ENCODE results near the gene KISS1R.

The KISS1R gene

GRCh38 chr19:934865-935479 lies 17.8 kb downstream of the KISS1R start:
- DNase-seq (ENCODE audit: low read depth in 1 of 2, low spot score in 1 of 2), result no peak

GRCh38 chr19:936175-936546 lies 19.0 kb downstream of the KISS1R start:
- DNase-seq (ENCODE audit: low read depth in 1 of 2, low spot score in 1 of 2), result no peak

GRCh38 chr19:937259-937694 lies 20.1 kb downstream of the KISS1R start:
- DNase-seq (ENCODE audit: low read depth in 1 of 2, low spot score in 1 of 2), result no peak

- no peak for DNase-seq (ENCODE audit: low read depth in 1 of 2, low spot score in 1 of 2)
Measured at GRCh38 chr19:938233-938923, 21.2 kb downstream of the KISS1R start.

GRCh38 chr19:939439-939838 lies 22.3 kb downstream of the KISS1R start:
- DNase-seq (ENCODE audit: low read depth in 1 of 2, low spot score in 1 of 2), result no peak

- no peak for DNase-seq (ENCODE audit: low read depth in 1 of 2, low spot score in 1 of 2)
Measured at GRCh38 chr19:939922-940321, 22.8 kb downstream of the KISS1R start.

GRCh38 chr19:940591-941291 lies 23.6 kb downstream of the KISS1R start:
- peak; percentile 50 to 53 for DNase-seq (ENCODE audit: low read depth in 1 of 2, low spot score in 1 of 2)

- no peak for DNase-seq (ENCODE audit: low read depth in 1 of 2, low spot score in 1 of 2)
Measured at GRCh38 chr19:941292-942132, 24.4 kb downstream of the KISS1R start.

- DNase-seq (ENCODE audit: low read depth in 1 of 2, low spot score in 1 of 2), result no peak
Measured at GRCh38 chr19:942133-942645, 25.1 kb downstream of the KISS1R start.

- no peak for DNase-seq (ENCODE audit: low read depth in 1 of 2, low spot score in 1 of 2)
Measured at GRCh38 chr19:943551-944170, 26.5 kb downstream of the KISS1R start.

GRCh38 chr19:944171-944567 lies 27.0 kb downstream of the KISS1R start:
- DNase-seq (ENCODE audit: low read depth in 1 of 2, low spot score in 1 of 2), result no peak

- DNase-seq (ENCODE audit: low read depth in 1 of 2, low spot score in 1 of 2), result no peak
Measured at GRCh38 chr19:944663-945241, 27.6 kb downstream of the KISS1R start.

GRCh38 chr19:945401-946252 lies 28.5 kb downstream of the KISS1R start:
- DNase-seq (ENCODE audit: low read depth in 1 of 2, low spot score in 1 of 2), result no peak

- no peak for DNase-seq (ENCODE audit: low read depth in 1 of 2, low spot score in 1 of 2)
Measured at GRCh38 chr19:947090-947706, 30.1 kb downstream of the KISS1R start.

- DNase-seq (ENCODE audit: low read depth in 1 of 2, low spot score in 1 of 2), result no peak
Measured at GRCh38 chr19:947707-948539, 30.8 kb downstream of the KISS1R start.

- no peak for DNase-seq (ENCODE audit: low read depth in 1 of 2, low spot score in 1 of 2)
Measured at GRCh38 chr19:948842-949496, 31.8 kb downstream of the KISS1R start.

GRCh38 chr19:950352-951066 lies 33.4 kb downstream of the KISS1R start:
- DNase-seq (ENCODE audit: low read depth in 1 of 2, low spot score in 1 of 2), result no peak
